ENCODE measurements around the gene TRAIP. TPM values are rescaled to one million over a fixed set of nuclear protein-coding genes. Genes with fewer than 3 reads are reported as not detected.

Gene TRAIP
- total RNA-seq, 4 donors from 2014 or later: 2.3 to 10.1 (median 4.1) TPM

GRCh38 chr3:49792371-49793150 lies 63.8 kb downstream of the TRAIP start:
- DNase-seq: no peak

GRCh38 chr3:49791571-49791970 lies 64.8 kb downstream of the TRAIP start:
- Histone ChIP-seq H3K4me3 (no peak overlapping the region), H3K4me1 (peaks cover 4 to 11% (median 9%) of the 10 kb centered on the region in 3 donors), H3K9me3 (no peaks in the 10 kb centered on the region), H3K36me3 (no peaks in the 10 kb centered on the region), H3K27me3 (no peaks in the 10 kb centered on the region), H3K27ac (no peak overlapping the region)
- DNase-seq: no peak
- 78 to 88% methylated on average over 1 to 2 of the region's 4 CpGs for WGBS, 2 donors
- intact Hi-C loops (cut with DNase I): no loop called here
- TF ChIP-seq CTCF (IDR thresholded peaks at IDR 0.05) (no peak), POLR2A (IDR thresholded peaks at IDR 0.05) (no peak)

More at GRCh38 chr3:49792371-49793150, 63.8 kb downstream of the TRAIP start:
- Histone ChIP-seq H3K27ac (no peak overlapping the region), H3K9me3 (no peaks in the 10 kb centered on the region), H3K4me3 (no peak overlapping the region), H3K36me3 (no peaks in the 10 kb centered on the region), H3K27me3 (no peaks in the 10 kb centered on the region), H3K4me1 (peaks cover 0 to under 1% (median under 1%) of the 10 kb centered on the region in 3 donors)
- WGBS, 2 donors: 82 to 88% methylated on average over 5 to 6 of the region's 10 CpGs
- intact Hi-C loops (cut with DNase I): no loop called here
- TF ChIP-seq CTCF (IDR thresholded peaks at IDR 0.05) (no peak), POLR2A (IDR thresholded peaks at IDR 0.05) (no peak)

GRCh38 chr3:49790626-49791411 lies 65.5 kb downstream of the TRAIP start:
- Histone ChIP-seq H3K4me3 (no peak overlapping the region), H3K27me3 (no peaks in the 10 kb centered on the region), H3K27ac (no peak overlapping the region), H3K36me3 (no peaks in the 10 kb centered on the region), H3K9me3 (no peaks in the 10 kb centered on the region), H3K4me1 (peaks cover 4 to 11% (median 9%) of the 10 kb centered on the region in 3 donors)
- intact Hi-C loops (cut with DNase I): no loop called here
- TF ChIP-seq CTCF (IDR thresholded peaks at IDR 0.05) (no peak), POLR2A (IDR thresholded peaks at IDR 0.05) (no peak)
- WGBS, 2 donors: 60 to 71% methylated on average over 7 to 9 of the region's 9 CpGs
- no peak for DNase-seq

GRCh38 chr3:49788056-49788455 lies 68.3 kb downstream of the TRAIP start:
- WGBS, 2 donors: 82 to 100% methylated on average over 1 to 2 of the region's 2 CpGs
- intact Hi-C loops (cut with DNase I): no loop called here
- H3K4me1 ChIP-seq: peaks cover 14 to 39% (median 24%) of the 10 kb centered on the region in 3 donors
- no peak for DNase-seq
- H3K4me3 ChIP-seq: no peak overlapping the region
- no peaks in the 10 kb centered on the region for H3K27me3 ChIP-seq
- peaks cover 0 to 19% (median 0%) of the 10 kb centered on the region in 3 donors for H3K36me3 ChIP-seq
- no peaks in the 10 kb centered on the region for H3K9me3 ChIP-seq
- H3K27ac ChIP-seq: no peak overlapping the region
- TF ChIP-seq CTCF (IDR thresholded peaks at IDR 0.05): no peak
- TF ChIP-seq POLR2A (IDR thresholded peaks at IDR 0.05): no peak

- Histone ChIP-seq H3K36me3 (peaks cover 0 to 24% (median 0%) of the 10 kb centered on the region in 3 donors), H3K4me1 (peaks cover 14 to 44% (median 24%) of the 10 kb centered on the region in 3 donors), H3K4me3 (no peak overlapping the region), H3K9me3 (no peaks in the 10 kb centered on the region), H3K27me3 (no peaks in the 10 kb centered on the region), H3K27ac (peak overlapping the region; percentile 93 to 99 (median 96))
- intact Hi-C loops (cut with DNase I): no loop called here
- 63 to 78% methylated on average over 3 to 4 of the region's 5 CpGs for WGBS, 2 donors
- TF ChIP-seq CTCF (IDR thresholded peaks at IDR 0.05) (no peak), POLR2A (IDR thresholded peaks at IDR 0.05) (no peak)
- no peak for DNase-seq
Observed at GRCh38 chr3:49787536-49787935, 68.8 kb downstream of the TRAIP start.
